GDM1 (cell line): ENCODE measurements around the gene CSF2.

Experiments
- DNase-seq: peaks from one replicate; lab custom pipeline; 2025; lab: John Stamatoyannopoulos, UW

The CSF2 gene

GRCh38 chr5:132069994-132070393 lies 3.6 kb upstream of the CSF2 start:
- no peak for DNase-seq

- DNase-seq: no peak
These were observed 2.9 kb upstream of the CSF2 start for GRCh38 chr5:132070460-132071337.

DNA sequence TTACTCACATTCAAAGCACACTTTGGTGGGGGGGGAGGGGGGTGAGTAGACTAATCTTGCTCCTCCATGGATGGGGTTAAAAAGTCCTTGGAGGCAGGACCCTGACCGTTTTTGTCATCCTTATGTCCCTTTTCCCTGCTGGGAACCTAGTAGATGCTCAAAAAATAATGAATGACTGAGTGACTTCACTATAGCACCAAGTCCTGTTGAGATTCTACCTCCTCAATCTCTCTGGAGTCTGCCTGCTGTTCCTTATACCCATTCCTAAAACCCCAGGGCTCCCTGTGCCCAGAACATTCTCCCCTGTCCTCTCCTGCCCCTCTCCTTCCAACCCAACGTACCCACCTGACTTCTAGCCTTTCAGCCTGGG lies 2.3 kb upstream of the CSF2 start:
- DNase-seq: no peak

DNA sequence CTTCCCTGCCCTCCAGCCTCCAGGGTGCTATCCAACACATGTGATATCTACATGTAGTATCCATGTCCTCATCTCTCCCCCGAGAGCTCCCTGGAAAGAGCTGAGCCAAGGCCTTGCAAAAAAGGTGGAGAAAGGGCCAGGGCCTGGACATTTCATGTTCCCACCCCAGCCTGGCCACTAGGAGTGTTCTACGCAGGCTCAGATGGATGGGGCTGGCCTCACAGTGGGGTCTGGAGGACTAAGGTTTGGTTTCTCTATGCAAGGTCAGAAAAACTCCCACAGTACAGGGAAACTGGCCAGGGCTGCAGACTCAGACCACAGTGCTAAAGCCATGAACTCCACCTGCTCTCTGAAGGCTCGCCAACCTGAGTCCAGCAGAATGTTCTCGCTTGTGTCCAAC lies 1.5 kb upstream of the CSF2 start:
- no peak for DNase-seq

DNA sequence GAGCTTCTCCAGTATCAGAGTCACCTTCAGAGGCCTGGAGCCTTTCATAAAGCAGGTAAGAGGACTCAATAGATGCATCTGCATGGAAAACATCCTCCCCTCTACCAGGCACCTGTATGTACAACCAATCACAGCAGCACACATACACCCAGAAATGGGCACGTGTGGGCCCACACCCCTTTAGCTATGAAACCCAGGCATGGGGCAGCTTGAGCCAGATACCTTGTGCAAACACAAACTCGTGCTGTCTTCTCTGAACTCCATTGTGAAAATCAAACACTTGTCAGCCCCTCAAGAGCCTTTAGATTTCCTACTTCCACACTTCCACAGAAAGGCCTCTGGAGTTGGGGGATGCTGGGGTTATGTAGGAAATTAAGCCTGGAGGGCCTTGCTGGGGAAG lies 1.1 kb upstream of the CSF2 start:
- no peak for DNase-seq

DNA sequence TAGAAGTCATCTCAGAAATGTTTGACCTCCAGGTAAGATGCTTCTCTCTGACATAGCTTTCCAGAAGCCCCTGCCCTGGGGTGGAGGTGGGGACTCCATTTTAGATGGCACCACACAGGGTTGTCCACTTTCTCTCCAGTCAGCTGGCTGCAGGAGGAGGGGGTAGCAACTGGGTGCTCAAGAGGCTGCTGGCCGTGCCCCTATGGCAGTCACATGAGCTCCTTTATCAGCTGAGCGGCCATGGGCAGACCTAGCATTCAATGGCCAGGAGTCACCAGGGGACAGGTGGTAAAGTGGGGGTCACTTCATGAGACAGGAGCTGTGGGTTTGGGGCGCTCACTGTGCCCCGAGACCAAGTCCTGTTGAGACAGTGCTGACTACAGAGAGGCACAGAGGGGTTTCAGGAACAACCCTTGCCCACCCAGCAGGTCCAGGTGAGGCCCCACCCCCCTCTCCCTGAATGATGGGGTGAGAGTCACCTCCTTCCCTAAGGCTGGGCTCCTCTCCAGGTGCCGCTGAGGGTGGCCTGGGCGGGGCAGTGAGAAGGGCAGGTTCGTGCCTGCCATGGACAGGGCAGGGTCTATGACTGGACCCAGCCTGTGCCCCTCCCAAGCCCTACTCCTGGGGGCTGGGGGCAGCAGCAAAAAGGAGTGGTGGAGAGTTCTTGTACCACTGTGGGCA lies 642 bp downstream of the CSF2 start:
- no peak for DNase-seq

DNA sequence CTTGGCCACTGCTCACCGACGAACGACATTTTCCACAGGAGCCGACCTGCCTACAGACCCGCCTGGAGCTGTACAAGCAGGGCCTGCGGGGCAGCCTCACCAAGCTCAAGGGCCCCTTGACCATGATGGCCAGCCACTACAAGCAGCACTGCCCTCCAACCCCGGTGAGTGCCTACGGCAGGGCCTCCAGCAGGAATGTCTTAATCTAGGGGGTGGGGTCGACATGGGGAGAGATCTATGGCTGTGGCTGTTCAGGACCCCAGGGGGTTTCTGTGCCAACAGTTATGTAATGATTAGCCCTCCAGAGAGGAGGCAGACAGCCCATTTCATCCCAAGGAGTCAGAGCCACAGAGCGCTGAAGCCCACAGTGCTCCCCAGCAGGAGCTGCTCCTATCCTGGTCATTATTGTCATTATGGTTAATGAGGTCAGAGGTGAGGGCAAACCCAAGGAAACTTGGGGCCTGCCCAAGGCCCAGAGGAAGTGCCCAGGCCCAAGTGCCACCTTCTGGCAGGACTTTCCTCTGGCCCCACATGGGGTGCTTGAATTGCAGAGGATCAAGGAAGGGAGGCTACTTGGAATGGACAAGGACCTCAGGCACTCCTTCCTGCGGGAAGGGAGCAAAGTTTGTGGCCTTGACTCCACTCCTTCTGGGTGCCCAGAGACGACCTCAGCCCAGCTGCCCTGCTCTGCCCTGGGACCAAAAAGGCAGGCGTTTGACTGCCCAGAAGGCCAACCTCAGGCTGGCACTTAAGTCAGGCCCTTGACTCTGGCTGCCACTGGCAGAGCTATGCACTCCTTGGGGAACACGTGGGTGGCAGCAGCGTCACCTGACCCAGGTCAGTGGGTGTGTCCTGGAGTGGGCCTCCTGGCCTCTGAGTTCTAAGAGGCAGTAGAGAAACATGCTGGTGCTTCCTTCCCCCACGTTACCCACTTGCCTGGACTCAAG lies 1.5 kb downstream of the CSF2 start:
- no peak for DNase-seq

GRCh38 chr5:132075719-132076077 lies 2.1 kb downstream of the CSF2 start:
- no peak for DNase-seq

DNA sequence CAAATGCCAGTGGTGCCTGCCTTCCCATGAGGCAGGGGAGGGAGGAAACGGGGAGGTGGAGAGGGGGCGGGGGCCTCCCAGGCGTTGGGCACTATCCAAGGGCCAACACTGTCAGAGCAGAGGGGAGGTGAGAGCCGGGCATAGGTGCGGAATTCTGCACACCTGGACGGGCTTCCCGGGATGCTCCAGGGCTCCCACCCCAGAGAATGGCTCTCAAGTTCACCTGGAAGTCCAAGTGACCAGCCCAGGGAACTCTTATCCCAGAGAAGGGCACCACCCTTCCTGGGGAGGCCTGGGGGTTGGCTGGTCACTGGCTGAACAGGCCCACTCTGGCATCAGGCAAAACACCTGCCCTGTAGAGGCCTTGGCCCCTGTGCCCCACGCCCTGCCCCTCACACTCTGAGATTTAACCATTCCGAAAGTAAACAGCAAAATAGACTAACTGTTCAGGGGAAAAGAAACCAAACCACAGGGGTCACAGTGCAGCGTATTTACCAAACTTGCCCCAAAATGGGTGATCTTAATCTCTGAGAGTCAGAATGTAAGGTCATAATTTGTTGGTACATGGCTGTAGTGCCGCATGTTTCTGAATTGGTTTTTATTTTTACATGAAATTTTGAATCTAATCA lies 2.7 kb downstream of the CSF2 start:
- DNase-seq: no peak

- DNase-seq: no peak
These were observed 3.4 kb downstream of the CSF2 start for GRCh38 chr5:132076983-132077382.

- no peak for DNase-seq
These were observed 5.5 kb downstream of the CSF2 start for GRCh38 chr5:132079081-132079480.

DNA sequence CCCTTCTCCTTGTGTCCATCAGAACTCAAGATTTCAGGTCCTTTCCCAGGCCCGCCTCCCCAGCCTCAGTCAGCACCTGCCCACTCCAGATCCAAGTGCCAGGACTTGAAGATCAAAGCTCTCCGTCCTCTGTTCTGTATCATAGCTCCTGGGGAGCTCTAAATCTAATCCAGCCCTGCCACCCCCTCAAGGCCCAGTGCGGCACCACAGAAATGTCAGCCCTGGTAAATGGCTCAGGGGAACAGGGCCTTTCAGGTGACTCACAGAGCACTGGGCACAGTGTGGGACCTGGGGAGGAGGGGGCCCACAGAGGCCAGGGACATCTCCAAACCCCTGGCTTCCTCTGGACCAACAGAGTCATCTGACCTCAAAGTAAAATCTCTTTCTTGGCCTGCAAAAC lies 6.0 kb downstream of the CSF2 start:
- no peak for DNase-seq

- DNase-seq: no peak
These were observed 7.0 kb downstream of the CSF2 start for GRCh38 chr5:132080595-132080994.

GRCh38 chr5:132081458-132081857 lies 7.9 kb downstream of the CSF2 start:
- DNase-seq: no peak

- DNase-seq: no peak
These were observed 8.9 kb downstream of the CSF2 start for GRCh38 chr5:132082329-132083023.

DNA sequence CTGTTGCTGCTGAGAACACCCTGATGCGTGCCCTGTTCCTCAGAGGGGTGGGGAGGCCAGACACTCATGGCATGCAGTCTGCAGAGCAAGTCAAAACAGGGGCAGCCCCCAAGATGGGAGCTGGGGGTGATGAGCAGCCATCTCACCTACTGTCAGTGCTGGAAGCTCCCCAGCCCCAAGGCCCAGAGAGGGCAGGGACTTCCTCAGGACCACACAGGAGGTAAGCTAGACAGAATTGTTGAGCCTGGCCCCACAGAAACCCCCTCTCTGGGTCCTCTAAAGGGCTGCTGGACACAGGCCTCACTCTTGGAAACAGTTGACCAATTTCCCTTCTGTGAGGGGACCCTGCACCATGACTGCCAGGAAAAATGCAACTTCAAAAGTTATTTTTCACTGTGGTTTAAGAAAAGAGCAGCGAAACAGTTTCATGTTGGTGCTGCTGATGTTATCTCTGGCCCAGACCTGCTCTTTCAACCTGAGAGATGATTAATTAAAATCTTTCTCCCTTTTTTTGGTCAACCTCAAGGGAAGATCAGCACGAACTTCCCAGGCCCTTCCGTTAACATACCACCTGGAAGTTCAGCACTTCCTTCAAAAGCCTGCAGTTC lies 9.6 kb downstream of the CSF2 start:
- no peak for DNase-seq

DNA sequence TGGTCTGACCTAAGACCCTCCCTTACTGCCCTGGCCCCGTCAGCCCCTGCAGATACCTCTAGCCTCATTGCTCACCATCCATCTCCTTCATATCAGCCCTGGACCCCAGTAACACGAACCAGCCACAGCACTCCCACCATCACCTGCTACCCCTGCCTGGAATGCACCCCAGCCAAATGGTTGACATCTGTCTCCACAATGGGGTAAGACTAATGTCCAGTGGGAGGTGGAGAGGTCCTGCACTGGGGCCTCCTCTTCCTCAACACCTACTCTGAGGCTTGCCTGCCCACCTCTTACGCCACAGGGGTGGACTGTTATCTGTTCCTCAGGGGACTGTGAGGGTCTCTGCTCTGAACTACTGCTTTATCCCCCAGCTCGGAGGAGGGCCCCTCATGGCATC lies 12.1 kb downstream of the CSF2 start:
- no peak for DNase-seq

DNA sequence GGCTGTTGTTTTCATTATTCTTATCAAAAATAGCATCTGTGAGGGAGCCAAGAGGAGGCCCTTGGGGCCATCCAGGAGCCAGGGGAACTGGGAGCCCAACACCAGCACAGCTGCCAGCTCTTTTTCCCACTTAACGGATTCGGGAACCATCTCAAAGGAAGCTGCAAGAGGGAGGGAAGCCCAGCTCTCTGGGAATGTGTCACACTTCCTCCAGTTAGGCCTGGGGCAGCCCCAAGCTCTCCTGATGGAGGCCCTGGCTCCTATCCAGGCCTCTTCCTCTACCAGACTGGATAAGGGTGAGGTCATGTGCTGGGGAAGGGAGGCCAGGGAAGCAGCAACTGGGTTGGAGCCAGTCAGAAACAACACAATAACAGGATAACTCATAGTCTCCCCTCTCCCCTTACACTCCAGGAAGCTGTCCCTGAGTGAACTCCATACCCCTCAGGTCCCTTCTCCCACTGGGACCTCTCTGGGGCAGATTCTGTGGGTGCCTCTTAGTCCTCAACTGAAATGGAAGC lies 12.7 kb downstream of the CSF2 start:
- no peak for DNase-seq

DNA sequence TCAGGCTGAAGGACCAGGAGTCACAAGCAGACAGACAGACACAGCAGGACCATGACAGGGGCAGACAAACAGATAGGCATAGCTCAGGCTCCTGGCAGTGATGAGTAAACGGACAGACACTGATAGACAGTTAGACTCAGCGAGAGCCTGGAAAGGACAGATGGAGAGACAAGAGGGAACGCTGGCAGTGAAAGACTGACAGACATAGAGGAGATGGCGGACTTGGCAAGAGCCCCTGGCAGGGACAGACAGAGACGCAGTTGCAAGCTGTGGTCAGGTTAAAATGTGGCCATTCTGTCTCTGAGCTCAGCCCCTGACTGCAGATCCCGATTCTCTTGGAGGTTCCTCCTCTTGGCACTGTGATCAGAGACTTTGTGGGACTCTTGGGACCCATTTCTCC lies 13.6 kb downstream of the CSF2 start:
- DNase-seq: no peak

DNA sequence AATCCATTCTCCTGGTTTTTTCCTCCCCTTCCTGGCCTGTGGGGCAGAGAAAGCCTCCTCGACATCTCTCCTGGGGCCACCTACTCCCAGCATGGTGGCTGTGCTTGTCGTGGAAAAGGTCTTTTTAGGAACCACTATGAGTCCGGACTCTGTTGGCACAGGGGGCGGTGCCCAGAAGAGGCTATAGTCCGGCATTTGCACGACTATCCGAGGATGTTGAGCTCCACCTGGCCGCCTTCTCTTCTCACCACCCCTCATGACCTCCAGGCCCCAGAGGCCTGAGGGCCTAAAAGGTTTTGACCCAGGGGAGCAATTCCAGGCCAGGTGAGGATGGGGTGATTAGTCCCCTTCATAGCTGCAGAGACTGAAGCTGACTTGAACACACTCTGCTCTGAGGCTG lies 14.1 kb downstream of the CSF2 start:
- DNase-seq: no peak

DNA sequence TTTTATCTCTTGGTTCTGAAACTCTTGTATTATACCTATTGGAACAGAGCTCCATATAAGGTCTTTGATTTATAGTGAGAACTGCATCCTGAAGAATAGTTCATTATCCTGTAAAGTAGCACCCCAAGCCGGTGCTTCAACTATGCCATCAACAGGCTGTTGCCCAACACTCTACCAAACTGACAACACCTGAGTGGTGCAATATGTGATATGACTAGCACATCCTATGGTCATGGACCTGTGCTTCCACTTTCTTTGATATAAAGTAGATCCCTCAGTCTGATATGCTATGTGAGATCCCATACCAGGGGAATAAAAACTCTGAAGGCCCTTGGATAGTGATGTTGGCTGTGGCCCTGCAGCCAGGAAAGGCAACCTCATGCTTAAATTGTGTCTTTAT lies 15.8 kb downstream of the CSF2 start:
- no peak for DNase-seq
